Endodermal cell (in vitro differentiated cells): ENCODE data around the gene GEMIN8. TPM values are rescaled to one million over a fixed set of nuclear protein-coding genes. Genes with fewer than 3 reads are reported as not detected.

ENCODE experiments used
- DNase-seq: peaks from one replicate; pipeline ENCODE4 v3.0.0-alpha.2; 2017
- H3K27ac ChIP-seq: 2 replicates; pipeline ENCODE4 v1.5.1; 2013; ENCODE audit warnings: mild to moderate bottlenecking, low read depth, low read length, moderate library complexity
- H3K27me3 ChIP-seq: 2 replicates; pipeline ENCODE4 v1.6.1; 2013; ENCODE audit warnings: mild to moderate bottlenecking, low read length, moderate library complexity; ENCODE audit not compliant: insufficient read depth, control insufficient read depth, poor library complexity, severe bottlenecking
- H3K36me3 ChIP-seq: 2 replicates; pipeline ENCODE4 v1.7.0; 2013; ENCODE audit warnings: mild to moderate bottlenecking, low read length, moderate library complexity; ENCODE audit not compliant: control insufficient read depth, insufficient read depth
- H3K4me1 ChIP-seq: one replicate; pipeline ENCODE4 v1.7.0; 2013; ENCODE audit warnings: low read length; ENCODE audit not compliant: control insufficient read depth, insufficient read depth
- H3K4me3 ChIP-seq: 2 replicates; pipeline ENCODE4 v1.5.1; 2013; ENCODE audit warnings: mild to moderate bottlenecking, low read length, moderate library complexity
- H3K9ac ChIP-seq: 2 replicates; pipeline ENCODE4 v1.6.1; 2013; ENCODE audit warnings: mild to moderate bottlenecking, low read length, moderate library complexity; ENCODE audit not compliant: poor library complexity, severe bottlenecking; ENCODE audit errors: extremely low read depth
- H3K9me3 ChIP-seq: 2 replicates; pipeline ENCODE4 v1.6.1; 2013; ENCODE audit warnings: mild to moderate bottlenecking, low read length, moderate library complexity; ENCODE audit not compliant: control insufficient read depth
- H3K27ac Mint-ChIP-seq: 2 replicates; pipeline ENCODE4 v1.8.0; 2020; ENCODE audit warnings: mixed read lengths
- H3K27me3 Mint-ChIP-seq: 2 replicates; pipeline ENCODE4 v1.8.0; 2021; ENCODE audit warnings: mild to moderate bottlenecking, mixed read lengths; ENCODE audit not compliant: insufficient read depth
- H3K36me3 Mint-ChIP-seq: 2 replicates; pipeline ENCODE4 v1.8.0; 2020; ENCODE audit warnings: low read depth, mixed read lengths
- H3K4me1 Mint-ChIP-seq: 2 replicates; pipeline ENCODE4 v1.8.0; 2020; ENCODE audit warnings: mixed read lengths
- H3K4me3 Mint-ChIP-seq: 2 replicates; pipeline ENCODE4 v1.8.0; 2020; ENCODE audit warnings: mild to moderate bottlenecking, moderate library complexity, mixed read lengths
- H3K9me3 Mint-ChIP-seq: 2 replicates; pipeline ENCODE4 v1.8.0; 2020; ENCODE audit warnings: mild to moderate bottlenecking, mixed read lengths
- WGBS, 2 experiments: methylation state at CpG; one replicate each; pipeline versions ENCODE4 v1.1.5 to v1.1.7; 2013; ENCODE audit warnings: missing lambda C conversion rate in 2 of 2, mixed read lengths in 1 of 2; ENCODE audit not compliant: insufficient coverage in 1 of 2, insufficient read length in 1 of 2; 5-methylcytosine and 5-hydroxymethylcytosine counted together
- total RNA-seq, 2 donors: library from RNA; stranded (reverse); fragmentation: NEBNext Ultra II Directional in 1 of 2; extraction: Animal tissue kit (Norgen Biotek cat#: 25700) in 1 of 2; gene quantifications; 2 replicates in 1 of 2; 3 replicates in 1 of 2; pipeline ENCODE4 v1.2.1, GENCODE V29; 2021
- TF ChIP-seq, protein P1 (sequence below): fragments of 200-600 bp; sonication (generic); conservative IDR thresholded peaks from 2 replicates; pipeline ENCODE4 v1.5.0; 2021; ENCODE audit warnings: antibody characterized with exemption, mild to moderate bottlenecking

Gene GEMIN8
- total RNA-seq, 2 donors from 2014 or later, result 18.2 to 23.6 TPM

DNA sequence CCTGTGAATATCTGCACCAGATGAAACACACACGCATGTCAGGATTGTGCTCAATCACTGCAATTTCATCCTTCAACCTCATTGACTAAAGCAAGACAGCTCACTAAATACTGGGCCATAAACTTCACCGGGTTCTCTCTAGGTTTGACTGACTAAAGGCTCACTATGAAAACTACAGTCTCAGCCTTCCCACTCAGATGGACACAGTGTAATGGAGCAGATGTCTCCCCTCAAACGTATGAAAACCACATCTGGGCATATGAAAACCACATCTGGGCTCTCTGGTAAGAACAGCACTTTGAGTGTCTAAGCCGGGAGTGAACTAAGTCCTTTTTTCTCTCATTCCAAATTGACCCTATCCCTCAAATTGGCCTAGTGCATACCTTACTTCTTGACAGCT lies 15.2 kb downstream of the GEMIN8 start:
- Mint-ChIP-seq H3K4me1 (no peaks in the 10 kb centered on the region), H3K9me3 (peaks cover 44% of the 10 kb centered on the region), H3K4me3 (no peak overlapping the region), H3K27me3 (no peaks in the 10 kb centered on the region), H3K27ac (no peak overlapping the region), H3K36me3 (peaks cover 24% of the 10 kb centered on the region)
- TF ChIP-seq, protein P1, sequence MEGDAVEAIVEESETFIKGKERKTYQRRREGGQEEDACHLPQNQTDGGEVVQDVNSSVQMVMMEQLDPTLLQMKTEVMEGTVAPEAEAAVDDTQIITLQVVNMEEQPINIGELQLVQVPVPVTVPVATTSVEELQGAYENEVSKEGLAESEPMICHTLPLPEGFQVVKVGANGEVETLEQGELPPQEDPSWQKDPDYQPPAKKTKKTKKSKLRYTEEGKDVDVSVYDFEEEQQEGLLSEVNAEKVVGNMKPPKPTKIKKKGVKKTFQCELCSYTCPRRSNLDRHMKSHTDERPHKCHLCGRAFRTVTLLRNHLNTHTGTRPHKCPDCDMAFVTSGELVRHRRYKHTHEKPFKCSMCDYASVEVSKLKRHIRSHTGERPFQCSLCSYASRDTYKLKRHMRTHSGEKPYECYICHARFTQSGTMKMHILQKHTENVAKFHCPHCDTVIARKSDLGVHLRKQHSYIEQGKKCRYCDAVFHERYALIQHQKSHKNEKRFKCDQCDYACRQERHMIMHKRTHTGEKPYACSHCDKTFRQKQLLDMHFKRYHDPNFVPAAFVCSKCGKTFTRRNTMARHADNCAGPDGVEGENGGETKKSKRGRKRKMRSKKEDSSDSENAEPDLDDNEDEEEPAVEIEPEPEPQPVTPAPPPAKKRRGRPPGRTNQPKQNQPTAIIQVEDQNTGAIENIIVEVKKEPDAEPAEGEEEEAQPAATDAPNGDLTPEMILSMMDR, result no peak
- Histone ChIP-seq H3K36me3 (peaks cover 5% of the 10 kb centered on the region), H3K27ac (no peak overlapping the region), H3K4me3 (no peak overlapping the region), H3K9me3 (no peaks in the 10 kb centered on the region), H3K27me3 (no peaks in the 10 kb centered on the region), H3K9ac (no peak overlapping the region), H3K4me1 (no peaks in the 10 kb centered on the region)
- WGBS, 2 experiments, result 97 to 100% methylated on average over 1 to 4 of the region's 4 CpGs
- DNase-seq, result no peak

DNA sequence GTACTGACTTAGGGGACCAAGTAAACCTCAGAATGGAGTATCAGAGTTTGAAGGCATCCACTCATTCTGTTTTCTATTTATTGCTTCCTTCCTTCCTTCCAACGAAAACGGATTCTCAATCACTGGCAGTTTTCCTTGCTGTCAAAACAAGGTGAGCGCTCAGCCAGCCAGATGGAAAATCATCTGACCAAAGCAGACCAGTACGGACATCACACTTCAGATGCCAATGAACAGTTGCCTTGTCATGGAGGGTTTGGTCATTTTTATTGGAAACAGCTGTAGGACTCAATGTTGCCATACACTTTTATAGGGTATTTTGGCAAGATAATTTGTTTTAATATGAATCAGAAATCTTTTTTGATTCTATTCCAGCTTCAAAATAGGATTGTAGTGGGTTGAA lies 16.6 kb downstream of the GEMIN8 start:
- WGBS, 2 experiments, result 95 to 100% methylated on average over 1 to 4 of the region's 4 CpGs
- Histone ChIP-seq H3K4me1 (no peaks in the 10 kb centered on the region), H3K36me3 (peaks cover 5% of the 10 kb centered on the region), H3K4me3 (no peak overlapping the region), H3K9me3 (no peaks in the 10 kb centered on the region), H3K9ac (no peak overlapping the region), H3K27me3 (no peaks in the 10 kb centered on the region), H3K27ac (no peak overlapping the region)
- DNase-seq, result no peak
- no peaks in the 10 kb centered on the region for H3K27me3 Mint-ChIP-seq
- TF ChIP-seq, protein P1, result no peak
- H3K4me1 Mint-ChIP-seq, result no peaks in the 10 kb centered on the region
- H3K9me3 Mint-ChIP-seq, result peaks cover 58% of the 10 kb centered on the region
- no peak overlapping the region for H3K4me3 Mint-ChIP-seq
- no peak overlapping the region for H3K27ac Mint-ChIP-seq
- H3K36me3 Mint-ChIP-seq, result peaks cover 25% of the 10 kb centered on the region

DNA sequence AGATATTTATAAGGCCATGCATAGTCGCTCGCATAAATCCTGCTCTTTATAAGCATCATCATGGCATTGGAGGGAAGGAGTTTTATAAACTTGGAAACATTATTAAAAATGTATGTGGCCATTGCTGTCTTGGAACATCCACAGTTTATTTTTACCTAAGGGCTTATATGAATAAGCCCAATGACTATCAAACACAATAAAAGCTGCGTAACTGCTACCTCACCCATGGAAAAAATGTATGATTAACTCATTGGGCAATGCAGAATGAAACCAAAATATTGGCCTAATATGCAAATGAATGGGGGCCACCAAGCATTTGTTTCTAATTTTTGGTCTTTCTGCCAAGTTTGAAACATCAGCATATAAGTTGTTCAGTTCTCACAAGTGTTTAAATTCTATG lies 19.1 kb downstream of the GEMIN8 start:
- DNase-seq, result no peak
- Mint-ChIP-seq H3K36me3 (peaks cover 27% of the 10 kb centered on the region), H3K27me3 (no peaks in the 10 kb centered on the region), H3K27ac (no peak overlapping the region), H3K4me3 (no peak overlapping the region), H3K9me3 (peaks cover 62% of the 10 kb centered on the region), H3K4me1 (no peaks in the 10 kb centered on the region)
- H3K36me3 ChIP-seq, result peaks cover 5% of the 10 kb centered on the region
- H3K27me3 ChIP-seq, result no peaks in the 10 kb centered on the region
- H3K27ac ChIP-seq, result no peak overlapping the region
- 80 to 96% methylated on average over 1 to 3 of the region's 3 CpGs for whole genome bisulfite sequencing, 2 experiments
- H3K4me1 ChIP-seq, result no peaks in the 10 kb centered on the region
- no peaks in the 10 kb centered on the region for H3K9me3 ChIP-seq
- TF ChIP-seq, protein P1, result no peak
- no peak overlapping the region for H3K4me3 ChIP-seq
- H3K9ac ChIP-seq, result no peak overlapping the region
